Gastrocnemius medialis (tissue), 4 donors: ENCODE results near the gene UBR3.

ENCODE experiments used
- CTCF ChIP-seq, 5 experiments: fragments of 450-650 bp in 3 of 5; fragments of 200-600 bp in 2 of 5; sonication (generic) in 2 of 5; IDR thresholded peaks in 4 of 5; conservative IDR thresholded peaks in 1 of 5; 1 replicate in 4 of 5; 2 replicates in 1 of 5; pipeline ENCODE4 v1.5.1; 2016 to 2019; ENCODE audit warnings: antibody characterized with exemption in 5 of 5, mild to moderate bottlenecking in 3 of 5, moderate library complexity in 3 of 5
- POLR2A ChIP-seq, 2 donors: fragments of 450-650 bp; IDR thresholded peaks; one replicate each; pipeline ENCODE4 v1.6.1; 2017; ENCODE audit warnings: antibody characterized with exemption in 2 of 2, mild to moderate bottlenecking in 2 of 2, moderate library complexity in 2 of 2

- TF ChIP-seq CTCF (IDR thresholded peaks at IDR 0.05 in 4 of 5, conservative IDR thresholded peaks at IDR 0.05 in 1 of 5) (no peak), POLR2A (IDR thresholded peaks at IDR 0.05) (no peak)
These were observed 286.1 kb downstream of the UBR3 start for GRCh38 chr2:170113168-170113894.
